22Rv1 (cell line): ENCODE measurements around the gene DGKI.
"Not testable (repeated sequence)": the region's sequence is repeated elsewhere in the genome, so short reads cannot be mapped to it uniquely, and the experiment has no call there.

Experiments used
- H3K27ac ChIP-seq: fragments of 450-650 bp; 2 replicates; pipeline ENCODE4 v1.5.1; 2017
- CTCF ChIP-seq: fragments of 450-650 bp; IDR thresholded peaks from 2 replicates; pipeline ENCODE4 v1.5.1; 2017; ENCODE audit warnings: mild to moderate bottlenecking
- ZFX ChIP-seq: fragments of 450-650 bp; IDR thresholded peaks from 2 replicates; pipeline ENCODE4 v1.6.1; 2017; ENCODE audit warnings: antibody characterized with exemption, borderline replicate concordance

The DGKI gene

GRCh38 chr7:137835486-137836112, 11.2 kb downstream of the DGKI start:
- H3K27ac ChIP-seq = no peak overlapping the region
- TF ChIP-seq CTCF = no peak
- no peak for TF ChIP-seq ZFX

- TF ChIP-seq ZFX (no peak), CTCF (no peak)
- H3K27ac ChIP-seq = no peak overlapping the region
These were observed 12.2 kb downstream of the DGKI start for GRCh38 chr7:137834552-137834951.

- H3K27ac ChIP-seq = not testable (repeated sequence)
These were observed 13.8 kb downstream of the DGKI start for GRCh38 chr7:137832990-137833389.

- no peak overlapping the region for H3K27ac ChIP-seq
- TF ChIP-seq CTCF = no peak
- TF ChIP-seq ZFX = no peak
These were observed 14.4 kb downstream of the DGKI start for GRCh38 chr7:137832382-137832781.

- H3K27ac ChIP-seq = not testable (repeated sequence)
These were observed 15.2 kb downstream of the DGKI start for GRCh38 chr7:137831555-137831954.

GRCh38 chr7:137829337-137829992, 17.3 kb downstream of the DGKI start:
- TF ChIP-seq CTCF (no peak), ZFX (no peak)

GRCh38 chr7:137828456-137828855, 18.3 kb downstream of the DGKI start:
- H3K27ac ChIP-seq = no peak overlapping the region
- TF ChIP-seq ZFX = no peak
- TF ChIP-seq CTCF = no peak

More at GRCh38 chr7:137829337-137829992, 17.3 kb downstream of the DGKI start:
- no peak overlapping the region for H3K27ac ChIP-seq

- no peak for TF ChIP-seq CTCF
- no peak for TF ChIP-seq ZFX
These were observed 21.3 kb downstream of the DGKI start for GRCh38 chr7:137825489-137825888.

More at GRCh38 chr7:137825489-137825888, 21.3 kb downstream of the DGKI start:
- no peak overlapping the region for H3K27ac ChIP-seq
